ENCODE data around the gene TSBP1.

TSBP1 gene, protein sequence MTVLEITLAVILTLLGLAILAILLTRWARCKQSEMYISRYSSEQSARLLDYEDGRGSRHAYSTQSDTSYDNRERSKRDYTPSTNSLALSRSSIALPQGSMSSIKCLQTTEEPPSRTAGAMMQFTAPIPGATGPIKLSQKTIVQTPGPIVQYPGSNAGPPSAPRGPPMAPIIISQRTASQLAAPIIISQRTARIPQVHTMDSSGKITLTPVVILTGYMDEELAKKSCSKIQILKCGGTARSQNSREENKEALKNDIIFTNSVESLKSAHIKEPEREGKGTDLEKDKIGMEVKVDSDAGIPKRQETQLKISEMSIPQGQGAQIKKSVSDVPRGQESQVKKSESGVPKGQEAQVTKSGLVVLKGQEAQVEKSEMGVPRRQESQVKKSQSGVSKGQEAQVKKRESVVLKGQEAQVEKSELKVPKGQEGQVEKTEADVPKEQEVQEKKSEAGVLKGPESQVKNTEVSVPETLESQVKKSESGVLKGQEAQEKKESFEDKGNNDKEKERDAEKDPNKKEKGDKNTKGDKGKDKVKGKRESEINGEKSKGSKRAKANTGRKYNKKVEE

DNA sequence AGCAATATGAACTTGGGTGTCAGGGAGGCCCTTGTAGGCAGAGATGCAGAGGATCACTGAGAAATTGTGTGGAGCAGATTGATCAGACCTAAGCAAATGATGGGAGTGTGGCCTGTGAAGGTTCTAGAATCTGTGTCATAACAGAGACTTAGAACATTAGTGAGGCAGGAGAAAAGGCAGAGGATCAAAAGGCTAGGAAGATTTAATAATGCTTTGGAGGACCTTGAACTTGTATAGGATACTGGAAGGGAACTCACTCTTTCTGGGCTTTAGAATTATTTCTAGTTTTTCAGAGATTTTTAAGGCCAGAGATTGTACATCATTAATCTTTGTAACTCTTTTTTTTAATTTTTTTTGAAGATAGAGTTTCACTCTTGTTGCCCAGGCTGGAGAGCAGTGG, at the start of gene TSBP1:
Gene TSBP1 (minus strand): TSS at position 101 of the 400 bp plus-strand sequence. CDS start 197 bp downstream, outside the sequence.
- no peak for DNase-seq (ENCODE audit: low spot score)

DNA sequence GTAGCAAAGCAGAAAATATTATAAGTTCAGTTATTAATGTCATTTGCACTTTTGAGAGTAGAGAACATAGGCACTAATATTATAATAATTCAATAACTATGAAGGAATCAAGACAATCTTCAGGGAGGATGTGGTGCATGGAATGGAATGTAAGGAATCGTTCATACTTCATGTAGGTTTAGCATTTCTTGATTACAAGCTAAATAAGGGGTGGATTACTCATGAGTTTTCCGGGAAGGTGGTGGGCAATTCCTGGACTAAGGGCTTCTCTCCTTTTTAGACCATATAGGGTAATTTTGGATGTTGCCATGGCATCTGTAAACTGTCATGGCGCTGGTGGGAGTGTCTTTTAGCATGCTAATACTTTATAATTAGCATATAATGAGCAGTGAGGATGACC, 44.3 kb upstream of the TSBP1 start:
- no peak for DNase-seq (ENCODE audit: low spot score)

DNA sequence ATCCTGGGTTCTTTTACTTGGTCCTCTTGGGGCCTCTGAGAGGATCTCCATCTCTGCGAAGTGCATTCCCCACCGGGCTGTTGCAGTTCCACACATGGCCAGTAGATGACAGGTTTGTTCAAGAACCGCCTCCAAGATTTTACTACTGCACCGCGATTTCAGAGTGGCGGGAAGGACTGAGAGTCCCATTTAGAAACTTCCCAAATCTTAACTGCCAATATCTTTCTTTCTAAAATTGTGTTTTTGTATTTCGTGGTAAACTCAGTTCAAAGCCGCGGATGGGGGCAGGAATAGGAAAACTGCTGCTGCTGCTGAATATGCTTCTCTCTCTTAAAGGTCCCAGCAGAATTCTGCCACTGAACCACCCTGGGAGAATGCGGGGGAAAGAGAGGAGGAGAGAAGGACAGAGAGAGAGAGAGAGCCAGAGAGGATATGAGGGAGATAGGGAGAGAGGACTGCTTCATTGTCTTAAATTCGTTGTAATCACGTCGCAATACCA, 43.9 kb upstream of the TSBP1 start:
- DNase-seq (ENCODE audit: low spot score): peak; percentile 58

DNA sequence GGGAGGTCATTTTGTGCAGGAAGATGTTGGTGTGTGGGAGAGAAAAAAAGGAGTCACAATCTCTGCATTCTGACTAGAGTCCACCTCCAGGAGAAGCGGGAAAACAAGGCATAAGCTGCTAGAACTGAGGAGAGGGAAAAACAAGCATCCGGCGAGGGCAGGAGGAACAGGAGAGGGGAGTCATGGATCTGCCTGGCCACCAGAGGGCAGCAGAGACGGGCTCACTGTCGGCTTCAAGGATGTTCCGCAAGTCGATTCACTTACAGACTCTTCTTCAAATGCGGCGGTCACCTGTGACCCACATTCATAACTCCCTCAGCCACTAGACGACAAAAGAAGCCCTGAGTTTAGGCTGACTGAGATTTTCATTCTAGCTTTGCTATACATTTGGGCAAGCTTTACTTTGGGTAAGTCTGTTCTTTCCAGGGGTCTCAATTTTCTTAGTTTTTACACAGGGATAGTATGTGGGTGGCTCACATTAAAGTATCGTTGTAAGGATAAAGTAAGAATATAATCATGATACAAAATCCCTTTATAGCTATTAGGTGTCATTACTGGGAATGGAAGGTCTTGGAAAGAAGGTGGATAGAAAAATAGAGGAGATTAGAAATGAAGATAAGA, 41.8 kb upstream of the TSBP1 start:
- DNase-seq (ENCODE audit: low spot score): peak; percentile 66

DNA sequence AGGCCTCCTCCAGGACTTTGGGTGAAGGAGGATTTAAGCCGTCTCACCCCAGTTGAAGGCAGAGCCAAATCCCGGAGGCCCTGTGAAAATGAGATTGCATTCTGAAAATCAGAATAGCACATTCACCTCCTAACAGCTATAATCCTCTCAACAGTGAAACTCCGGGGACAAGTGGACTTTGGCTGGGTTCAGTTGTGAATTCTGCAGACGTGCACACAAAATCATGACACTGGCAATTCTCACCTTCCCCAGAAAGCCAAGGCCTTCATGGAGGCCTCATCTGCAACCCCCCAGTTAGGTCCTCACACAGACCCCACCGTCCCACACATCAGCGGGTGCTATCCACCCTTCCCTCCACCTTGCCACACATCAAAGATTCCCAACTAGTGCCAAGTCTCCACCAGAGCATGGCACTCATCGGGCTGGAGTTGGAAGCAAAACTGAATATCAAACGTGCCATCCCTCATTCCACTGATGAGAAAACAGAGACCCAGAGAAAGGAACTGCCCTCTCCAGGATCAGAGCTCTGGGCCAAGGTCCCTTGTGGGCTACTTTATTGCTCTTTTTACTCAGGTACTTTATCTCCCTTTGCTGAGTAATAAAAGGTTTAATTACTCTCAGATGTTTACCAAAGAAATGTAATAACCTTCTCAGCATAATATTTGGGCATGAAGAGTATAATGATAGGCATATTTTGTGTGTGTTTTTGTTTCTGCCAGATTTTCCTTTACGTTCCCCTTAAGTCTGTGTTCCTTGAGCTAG, 40.0 kb upstream of the TSBP1 start:
- no peak for DNase-seq (ENCODE audit: low spot score)

DNA sequence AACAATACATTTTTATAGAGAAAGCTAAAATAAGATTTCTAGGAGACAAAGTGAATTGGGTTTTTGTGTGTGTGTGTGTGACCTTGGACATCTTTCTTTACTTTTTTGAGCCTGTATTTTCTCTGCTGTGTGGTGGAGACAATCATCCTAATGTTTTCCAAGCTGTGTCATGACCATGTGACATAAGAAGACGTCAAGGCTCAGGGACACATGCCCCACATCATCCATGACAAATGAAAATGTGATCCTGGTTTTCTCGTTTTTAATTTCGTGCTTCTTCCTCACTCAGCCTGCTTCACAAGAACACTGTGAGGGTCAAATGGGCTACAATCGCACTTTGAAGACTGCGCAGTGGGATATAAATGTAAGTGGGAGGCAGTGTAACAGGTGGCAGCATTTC, 39.2 kb upstream of the TSBP1 start:
- no peak for DNase-seq (ENCODE audit: low spot score)

DNA sequence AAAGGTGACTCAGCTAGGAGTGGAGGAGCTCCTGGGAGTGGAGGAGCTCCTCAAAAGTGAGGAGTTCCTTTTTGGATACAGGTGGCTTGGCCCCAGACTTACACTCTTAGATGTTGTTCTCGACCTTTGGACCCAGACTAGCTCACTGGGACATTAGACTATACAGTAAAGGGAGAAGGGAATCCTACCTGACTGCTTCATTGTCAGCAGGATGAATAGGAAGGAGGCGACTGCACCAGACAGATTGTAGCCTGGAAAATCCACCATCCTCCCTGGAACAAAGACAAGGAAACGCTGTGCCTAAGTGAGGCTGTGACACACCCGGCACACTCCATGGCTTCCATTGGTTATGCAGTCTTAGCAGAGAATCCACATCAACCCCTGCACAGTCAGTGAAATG, 35.2 kb upstream of the TSBP1 start, which contains the start of gene BTNL2:
Gene BTNL2 (minus strand): TSS at position 325 of the 400 bp plus-strand sequence. CDS start 58 bp downstream, at position 267.
- no peak for DNase-seq (ENCODE audit: low spot score)

DNA sequence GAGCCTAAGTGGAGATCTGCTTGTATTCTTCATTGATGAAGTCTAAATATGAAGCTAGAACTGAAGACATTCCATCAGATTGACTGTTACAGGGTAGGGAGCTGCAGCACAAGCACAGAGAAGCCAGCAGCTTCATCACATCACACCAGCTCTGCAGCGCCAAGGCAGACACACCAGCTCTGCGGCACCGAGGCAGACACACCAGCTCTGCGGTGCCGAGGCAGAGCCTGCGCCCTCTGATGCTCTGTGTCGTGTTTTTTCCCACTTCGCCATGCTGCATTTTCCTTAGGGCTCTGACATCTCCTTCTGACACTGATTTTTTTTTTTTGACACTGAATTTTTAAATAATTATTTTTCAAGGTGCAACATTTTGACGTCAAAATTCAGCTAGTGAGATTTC, 34.5 kb upstream of the TSBP1 start:
- no peak for DNase-seq (ENCODE audit: low spot score)

DNA sequence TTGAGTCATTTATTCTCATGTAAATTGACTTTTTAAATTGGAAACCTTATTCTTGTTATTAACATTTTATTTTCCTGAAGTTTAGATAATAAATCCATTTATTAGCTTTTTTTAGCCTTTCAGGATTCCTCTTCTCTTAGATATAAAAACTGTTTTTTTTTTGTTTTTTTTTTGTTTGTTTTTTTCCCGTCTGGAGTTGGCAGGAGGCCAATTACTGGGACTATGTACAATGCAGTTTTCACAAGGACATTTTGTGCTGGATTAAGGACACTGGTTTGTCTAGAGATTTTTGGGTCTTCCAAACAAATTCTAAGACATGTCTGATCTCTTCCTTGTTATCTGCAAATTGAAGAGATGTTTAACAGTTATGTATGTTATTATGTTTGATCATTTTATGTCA, 34.0 kb upstream of the TSBP1 start:
- no peak for DNase-seq (ENCODE audit: low spot score)

DNA sequence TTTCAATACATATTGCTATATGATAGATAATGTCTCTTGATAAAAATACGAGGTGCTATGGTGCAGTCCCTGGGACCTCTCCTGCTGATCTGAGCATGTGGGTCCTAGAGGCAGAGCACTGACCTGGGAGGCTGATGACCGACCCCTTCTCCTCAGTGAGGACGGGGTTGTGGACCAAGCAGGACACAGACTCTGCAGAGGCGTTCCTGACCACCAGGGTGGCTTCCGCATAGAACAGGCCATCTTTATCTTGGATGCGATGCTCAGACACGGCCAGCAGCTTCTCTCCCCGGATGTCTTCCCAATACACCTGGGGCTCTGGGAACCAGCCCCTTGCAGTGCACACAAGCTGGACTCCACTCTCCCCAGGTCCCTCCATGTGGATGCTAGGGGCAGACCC, 31.1 kb upstream of the TSBP1 start:
- no peak for DNase-seq (ENCODE audit: low spot score)

DNA sequence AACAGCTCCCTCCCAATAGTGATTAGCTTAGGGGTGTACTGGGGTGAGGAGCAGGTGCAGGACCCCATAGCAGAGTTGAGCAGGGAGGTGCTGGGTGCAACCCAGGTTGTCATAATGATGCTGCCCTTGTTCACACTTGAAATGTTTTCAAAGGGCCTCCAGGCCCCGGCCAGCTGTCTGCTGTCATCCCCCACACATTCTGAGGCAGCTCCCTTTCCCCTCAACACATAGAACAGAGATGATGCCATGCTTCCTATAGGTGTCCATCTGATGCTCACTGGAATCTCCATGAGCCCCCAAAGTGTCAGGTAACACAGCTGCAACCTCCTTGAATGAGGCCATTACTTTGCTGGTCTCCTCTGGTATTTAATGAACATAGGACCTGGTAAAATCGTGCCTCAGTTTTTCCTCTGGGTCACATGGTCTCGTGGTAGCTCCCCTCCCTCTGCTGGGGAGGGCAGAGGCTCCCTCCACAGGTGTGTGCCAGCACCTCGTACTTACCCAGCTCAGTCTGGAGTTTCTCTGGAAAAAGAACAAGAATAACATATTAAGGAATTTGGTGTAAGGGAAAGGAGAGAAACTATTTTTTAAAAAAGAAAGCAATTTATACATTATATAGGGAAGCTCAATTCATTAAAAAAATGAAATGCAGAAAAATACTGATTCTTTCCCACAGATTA, 29.7 kb upstream of the TSBP1 start:
- no peak for DNase-seq (ENCODE audit: low spot score)

DNA sequence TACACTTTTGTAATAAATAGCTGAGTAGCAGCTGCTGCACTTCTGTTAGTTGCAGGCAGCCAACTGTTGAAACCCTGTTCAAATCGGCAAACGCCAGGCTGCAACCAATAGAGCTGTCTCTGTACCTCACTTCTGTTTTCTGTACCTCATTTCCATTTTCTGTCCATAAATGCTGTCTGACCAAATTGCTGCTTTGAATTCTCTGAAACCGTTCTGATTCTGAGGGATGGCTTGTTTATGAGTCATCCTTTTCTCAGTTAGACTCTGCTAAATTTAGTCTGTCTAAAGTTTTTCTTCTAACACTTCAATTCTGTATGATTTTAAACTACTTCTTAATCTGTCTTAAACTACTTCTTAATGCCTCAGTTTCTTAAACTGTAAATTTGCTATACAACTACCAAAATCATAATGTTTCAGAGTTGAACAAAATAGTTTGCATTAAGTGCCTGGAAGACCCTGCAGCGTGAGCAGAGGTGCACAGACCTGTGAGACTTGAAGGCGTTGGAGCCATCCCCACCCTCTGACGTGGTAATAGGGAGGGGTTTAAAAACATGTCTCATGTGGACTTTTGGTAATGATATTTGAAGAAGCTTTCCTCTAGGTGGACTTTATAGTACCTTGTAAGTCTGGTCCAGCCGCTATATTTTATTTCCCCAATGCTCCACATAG, 25.7 kb upstream of the TSBP1 start:
- no peak for DNase-seq (ENCODE audit: low spot score)

DNA sequence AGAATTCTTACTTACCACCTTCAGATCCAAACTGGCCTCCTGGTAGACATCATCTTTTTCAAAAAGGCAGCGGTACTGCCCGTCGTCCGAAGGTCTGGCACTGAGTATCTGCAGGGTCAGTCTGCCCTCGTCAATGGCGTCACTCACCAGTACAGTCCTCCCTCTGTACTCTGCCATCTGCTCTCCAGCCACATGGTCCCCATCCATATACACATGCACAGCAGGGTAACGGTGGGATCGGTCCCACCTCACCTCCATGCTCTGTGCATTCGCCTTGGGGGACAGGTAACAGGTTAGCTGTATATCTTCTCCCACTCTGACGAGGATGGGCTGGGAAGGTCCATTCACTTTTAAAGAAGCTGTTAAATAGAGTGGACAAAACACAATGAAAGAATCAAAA, 24.3 kb upstream of the TSBP1 start:
- DNase-seq (ENCODE audit: low spot score): no peak

DNA sequence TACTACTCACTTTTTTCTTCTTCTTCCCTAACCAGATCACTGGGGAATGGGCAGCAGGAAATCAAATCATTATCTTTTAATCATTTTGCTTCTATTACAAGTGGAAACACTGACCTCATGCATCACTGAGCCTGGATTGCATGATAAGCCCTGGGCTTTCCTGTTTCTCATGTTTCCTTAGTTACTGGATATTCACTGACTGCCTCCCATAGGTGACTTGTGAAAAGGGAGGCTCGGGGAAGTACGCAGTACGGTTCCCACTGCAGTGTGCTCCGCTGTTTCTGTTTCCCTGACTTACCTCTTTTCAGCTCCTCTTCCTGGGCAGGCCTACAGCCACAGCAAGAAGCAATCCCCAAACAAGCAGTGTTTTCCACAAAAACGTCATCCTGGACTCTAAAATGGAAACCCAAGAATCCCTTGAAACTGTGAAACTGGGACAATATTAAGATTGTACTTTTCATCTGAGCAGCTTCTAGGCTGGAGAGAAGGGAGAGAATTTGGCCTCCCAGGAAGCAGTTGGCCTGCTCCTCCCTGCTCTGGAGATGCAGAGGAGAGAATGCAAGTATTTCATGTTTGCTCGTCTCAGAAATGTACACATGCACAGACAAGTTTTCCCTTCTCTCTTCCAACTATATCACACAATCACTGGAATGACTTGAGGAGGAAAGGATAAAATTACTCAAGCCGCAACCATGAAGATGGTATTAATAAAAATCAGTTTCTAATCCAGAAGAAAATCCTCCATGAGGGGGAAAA, 22.1 kb upstream of the TSBP1 start:
- DNase-seq (ENCODE audit: low spot score): no peak

DNA sequence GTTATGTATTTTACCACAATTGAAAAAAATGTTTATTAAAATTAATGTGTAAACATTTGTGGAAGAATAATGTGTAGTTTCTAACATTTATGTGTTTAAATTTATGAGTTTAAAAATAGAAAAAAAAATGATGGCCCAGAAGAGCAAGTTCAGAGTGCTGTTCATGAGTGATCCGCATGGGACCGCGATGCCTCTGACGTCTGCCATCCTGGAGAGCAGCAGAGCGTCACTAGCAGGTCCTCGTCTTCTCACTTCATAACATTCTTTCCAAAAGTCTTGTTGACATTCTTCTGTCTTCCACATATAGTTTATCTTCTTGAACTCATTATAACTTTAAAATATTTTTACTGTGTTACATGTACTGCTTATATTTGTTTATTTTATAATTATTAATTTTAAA, 19.8 kb upstream of the TSBP1 start:
- DNase-seq (ENCODE audit: low spot score): no peak

DNA sequence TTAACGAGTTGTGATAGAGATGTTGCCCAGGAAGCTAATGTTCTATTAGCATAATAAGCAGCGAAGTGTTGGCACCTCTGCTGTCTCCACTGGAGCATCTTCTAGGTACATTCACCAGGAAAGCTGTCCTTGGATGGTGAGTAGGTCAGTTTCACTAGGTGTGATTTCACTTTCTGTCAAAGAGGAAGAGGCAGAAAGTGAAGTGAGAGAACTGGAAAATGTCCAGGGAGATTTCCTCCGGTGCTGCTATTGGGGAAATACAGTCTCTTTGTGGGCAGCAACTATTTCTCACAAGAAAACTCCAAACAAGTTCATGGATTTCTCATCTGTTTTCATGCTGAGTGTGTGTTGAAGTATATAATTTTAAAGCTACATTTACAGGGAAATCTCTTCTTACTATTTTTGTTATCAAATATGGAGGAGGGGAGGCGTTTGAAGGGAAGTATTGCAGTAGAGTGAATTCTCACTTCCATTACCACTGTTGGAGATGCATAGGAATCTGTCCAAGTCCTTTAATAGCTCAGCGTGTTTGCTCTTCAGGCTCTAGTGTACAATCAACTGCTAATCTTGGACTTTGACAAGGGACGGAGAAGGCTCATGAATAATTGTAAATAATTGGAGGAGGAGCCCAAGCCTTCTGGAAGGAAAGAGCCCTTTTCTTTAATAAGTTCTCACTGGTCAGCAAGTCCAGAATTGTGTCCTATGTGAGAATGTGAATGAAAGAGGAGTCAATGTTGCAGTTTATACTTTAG, 16.1 kb upstream of the TSBP1 start:
- no peak for DNase-seq (ENCODE audit: low spot score)

DNA sequence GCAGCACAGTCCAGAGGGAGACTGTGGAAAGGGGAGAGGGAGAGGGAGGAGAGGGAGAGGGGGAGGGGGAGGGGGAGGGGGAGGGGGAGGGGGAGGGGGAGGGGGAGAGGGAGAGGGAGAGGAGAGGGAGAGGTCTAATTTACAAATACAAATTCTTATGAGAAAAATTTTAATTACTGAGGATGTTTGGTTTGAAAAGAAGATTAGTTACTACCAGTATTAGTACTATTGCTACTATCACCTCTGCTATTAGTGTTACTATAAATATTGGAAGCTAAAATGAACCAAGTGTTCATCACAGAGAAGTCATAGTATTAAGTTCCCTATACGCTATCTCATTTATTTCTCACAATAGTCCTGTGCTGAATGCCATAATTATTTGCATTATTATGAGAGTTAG, 14.3 kb upstream of the TSBP1 start:
- DNase-seq (ENCODE audit: low spot score): no peak

DNA sequence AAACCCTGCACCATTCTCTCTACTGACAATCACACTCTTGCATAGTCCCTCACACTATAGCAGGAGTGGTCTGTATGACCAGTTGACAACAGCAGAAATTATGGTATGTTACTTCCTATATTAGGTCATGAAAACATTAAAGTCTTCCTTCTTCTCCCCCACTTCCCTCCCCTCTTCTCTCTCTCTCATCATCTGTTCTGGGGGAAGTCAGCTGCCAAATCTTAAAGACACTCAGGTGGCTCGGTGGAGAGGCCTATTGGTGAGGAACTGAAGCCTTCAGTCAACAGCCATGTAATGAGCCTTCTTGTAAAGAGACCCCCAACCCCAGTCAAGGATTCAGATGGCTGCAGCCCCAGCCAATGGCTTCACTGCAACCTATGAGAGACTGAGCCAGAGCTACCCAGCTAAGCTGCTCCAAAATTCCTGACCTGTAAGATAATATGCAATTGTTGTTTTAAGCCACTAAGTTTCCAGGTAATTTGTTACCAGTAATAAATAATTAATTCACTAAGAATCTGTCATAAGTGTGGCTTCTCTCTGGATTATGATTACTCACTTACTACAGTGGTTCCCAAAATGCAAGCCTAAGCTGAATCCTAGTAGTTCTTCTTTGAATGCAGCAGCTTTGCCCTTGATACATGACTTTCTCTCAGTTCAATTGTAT, 11.2 kb upstream of the TSBP1 start:
- no peak for DNase-seq (ENCODE audit: low spot score)

DNA sequence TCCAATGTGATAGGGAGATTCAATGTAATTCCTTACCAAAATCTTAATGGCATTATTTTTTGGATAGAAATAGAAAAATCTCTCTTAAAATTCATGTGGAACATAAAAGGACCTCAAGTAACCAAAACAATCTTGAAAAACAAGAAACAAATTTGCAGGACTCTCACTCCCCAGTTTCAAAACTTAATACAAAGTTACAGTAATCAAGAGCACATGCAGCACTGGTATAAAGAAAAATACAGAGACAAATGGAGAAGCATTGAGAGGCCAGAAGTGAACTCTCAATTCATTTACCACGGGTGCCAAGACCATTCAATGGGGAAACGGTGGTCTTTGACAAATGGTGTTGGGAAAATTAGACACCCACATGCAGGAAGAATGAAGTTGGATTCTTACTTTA, 7.8 kb upstream of the TSBP1 start:
- no peak for DNase-seq (ENCODE audit: low spot score)
